ENCODE measurements around the gene MCU. TPM values are rescaled to one million over a fixed set of nuclear protein-coding genes. Genes with fewer than 3 reads are reported as not detected.
"Not testable (repeated sequence)": the region's sequence is repeated elsewhere in the genome, so short reads cannot be mapped to it uniquely, and the experiment has no call there.

The MCU gene
- total RNA-seq, 1 donor from 2014 or later, result 27.2 TPM

- no peak overlapping the region for H3K4me3 ChIP-seq (ENCODE audit: low read depth, low read length)
- TF ChIP-seq CTCF (conservative IDR thresholded peaks at IDR 0.05; ENCODE audit: low read depth, low read length), result no peak
- no peak for DNase-seq (ENCODE audit: low read depth)
These were observed 24.6 kb upstream of the MCU start for GRCh38 chr10:72667207-72667864.

- DNase-seq (ENCODE audit: low read depth), result no peak
- TF ChIP-seq CTCF (conservative IDR thresholded peaks at IDR 0.05; ENCODE audit: low read depth, low read length), result no peak
- H3K4me3 ChIP-seq (ENCODE audit: low read depth, low read length), result no peak overlapping the region
These were observed 18.7 kb upstream of the MCU start for GRCh38 chr10:72673280-72673679.

- not testable (repeated sequence) for H3K4me3 ChIP-seq (ENCODE audit: low read depth, low read length); DNase-seq (ENCODE audit: low read depth)
These were observed 17.8 kb upstream of the MCU start for GRCh38 chr10:72674174-72674573.

- no peak for DNase-seq (ENCODE audit: low read depth)
- no peak overlapping the region for H3K4me3 ChIP-seq (ENCODE audit: low read depth, low read length)
- no peak for TF ChIP-seq CTCF (conservative IDR thresholded peaks at IDR 0.05; ENCODE audit: low read depth, low read length)
These were observed 12.1 kb upstream of the MCU start for GRCh38 chr10:72679838-72680241.

- no peak for TF ChIP-seq CTCF (conservative IDR thresholded peaks at IDR 0.05; ENCODE audit: low read depth, low read length)
- H3K4me3 ChIP-seq (ENCODE audit: low read depth, low read length), result no peak overlapping the region
- DNase-seq (ENCODE audit: low read depth), result no peak
These were observed 9.3 kb upstream of the MCU start for GRCh38 chr10:72682638-72683037.

- H3K4me3 ChIP-seq (ENCODE audit: low read depth, low read length), result no peak overlapping the region
- TF ChIP-seq CTCF (conservative IDR thresholded peaks at IDR 0.05; ENCODE audit: low read depth, low read length), result no peak
- no peak for DNase-seq (ENCODE audit: low read depth)
These were observed 6.5 kb upstream of the MCU start for GRCh38 chr10:72685264-72685921.

- H3K4me3 ChIP-seq (ENCODE audit: low read depth, low read length); DNase-seq (ENCODE audit: low read depth): not testable (repeated sequence)
These were observed 5.5 kb upstream of the MCU start for GRCh38 chr10:72686430-72686829.

- no peak for DNase-seq (ENCODE audit: low read depth)
- H3K4me3 ChIP-seq (ENCODE audit: low read depth, low read length), result no peak overlapping the region
- TF ChIP-seq CTCF (conservative IDR thresholded peaks at IDR 0.05; ENCODE audit: low read depth, low read length), result no peak
These were observed 4.9 kb upstream of the MCU start for GRCh38 chr10:72687035-72687434.
